Endothelial cell of umbilical vein (primary cell): ENCODE data around the gene SYNGR3. TPM values are rescaled to one million over a fixed set of nuclear protein-coding genes. Genes with fewer than 3 reads are reported as not detected.
"Not testable (repeated sequence)": the region's sequence is repeated elsewhere in the genome, so short reads cannot be mapped to it uniquely, and the experiment has no call there.

Source experiments
- BruUV-seq: library from RNA; stranded (reverse); fragments of 400-500 nt; replicated peaks from 2 replicates; lab custom pipeline; 2021; lab: Mats Ljungman, UMichigan
- CTCF ChIA-PET: fragments of 300-600, 350-600 bp; sonication (Branson Sonifier 250); formaldehyde crosslinking; loops from one replicate; lab custom pipeline; 2021; ENCODE audit warnings: antibody characterized with exemption, inconsistent platforms; lab: Charles Lee
- POLR2A ChIA-PET: fragments of 300-600, 350-600 bp; sonication (Branson Sonifier 250); formaldehyde crosslinking; loops from one replicate; lab custom pipeline; 2021; ENCODE audit warnings: antibody characterized with exemption, inconsistent platforms; lab: Charles Lee
- DNase-seq: peaks from one replicate; pipeline ENCODE4 v3.0.0-alpha.2; 2011; ENCODE audit warnings: low read depth, low spot score
- FAIRE-seq: peaks from 2 replicates; lab custom pipeline; 2011; peaks lifted over from hg19 to GRCh38; lab: Jason Lieb, UNC
- H2AFZ ChIP-seq: 2 replicates; pipeline ENCODE4 v1.6.0; 2012; ENCODE audit warnings: low read depth, low read length, control low read depth, inconsistent platforms
- H3K27ac ChIP-seq: 2 replicates; pipeline ENCODE4 v1.5.1; 2011; ENCODE audit warnings: low read depth, mild to moderate bottlenecking, control low read depth, low read length, moderate library complexity; ENCODE audit not compliant: insufficient read depth
- H3K27me3 ChIP-seq, 2 experiments: 2 replicates each; pipeline versions ENCODE4 v1.6.0 to v1.6.1; 2011; ENCODE audit warnings: low read length in 2 of 2, mixed read lengths in 1 of 2; ENCODE audit not compliant: control insufficient read depth in 2 of 2, insufficient read depth in 2 of 2
- H3K36me3 ChIP-seq, 2 experiments: 2 replicates in 1 of 2; 3 replicates in 1 of 2; pipeline ENCODE4 v1.5.1; 2011; ENCODE audit warnings: low read length in 2 of 2, mild to moderate bottlenecking in 1 of 2, moderate library complexity in 1 of 2; ENCODE audit not compliant: control insufficient read depth in 2 of 2, insufficient read depth in 2 of 2; ENCODE audit errors: extremely low read depth in 1 of 2
- H3K4me1 ChIP-seq: 3 replicates; pipeline ENCODE4 v1.5.1; 2011; ENCODE audit warnings: mild to moderate bottlenecking, low read length; ENCODE audit not compliant: control insufficient read depth, insufficient read depth; ENCODE audit errors: extremely low read depth
- H3K4me2 ChIP-seq: 2 replicates; pipeline ENCODE4 v1.6.1; 2011; ENCODE audit warnings: low read length, control low read depth, mixed read lengths; ENCODE audit not compliant: insufficient read depth
- H3K4me3 ChIP-seq, 3 experiments: fragments of 200-600 bp in 1 of 3; sonication (generic), shearing (Covaris generic) in 1 of 3; replicated peaks in 1 of 3; 2 replicates each; pipeline ENCODE4 v1.5.1; 2011 to 2016; ENCODE audit warnings: control low read depth in 3 of 3, low read length in 3 of 3, mild to moderate bottlenecking in 2 of 3, inconsistent platforms in 1 of 3, low read depth in 1 of 3, moderate library complexity in 1 of 3; ENCODE audit not compliant: insufficient read depth in 1 of 3
- H3K79me2 ChIP-seq: 2 replicates; pipeline ENCODE4 v1.6.0; 2012; ENCODE audit warnings: low read length, inconsistent platforms; ENCODE audit not compliant: control insufficient read depth, insufficient read depth
- H3K9ac ChIP-seq: replicated peaks from 2 replicates; pipeline ENCODE3; 2011; ENCODE audit warnings: low read length, control low read depth; ENCODE audit not compliant: insufficient read depth; ENCODE audit errors: extremely low read depth
- H3K9me1 ChIP-seq: replicated peaks from 3 replicates; pipeline ENCODE4 v1.6.0; 2011; ENCODE audit warnings: mild to moderate bottlenecking, low read length; ENCODE audit not compliant: control insufficient read depth, insufficient read depth; ENCODE audit errors: extremely low read depth
- H3K9me3 ChIP-seq: replicated peaks from 2 replicates; pipeline ENCODE4 v1.5.1; 2012; ENCODE audit warnings: low read length, inconsistent platforms; ENCODE audit not compliant: control insufficient read depth, insufficient read depth
- H4K20me1 ChIP-seq: replicated peaks from 2 replicates; pipeline ENCODE3; 2011; ENCODE audit warnings: mild to moderate bottlenecking, low read length; ENCODE audit not compliant: control insufficient read depth, insufficient read depth; ENCODE audit errors: extremely low read depth
- EZH2 ChIP-seq: IDR thresholded peaks from 2 replicates; pipeline ENCODE4 v1.6.1; 2012; ENCODE audit warnings: borderline replicate concordance, low read depth, mild to moderate bottlenecking, moderate library complexity, low read length, inconsistent platforms; ENCODE audit not compliant: severe bottlenecking
- FOS ChIP-seq: IDR thresholded peaks from 2 replicates; pipeline ENCODE4 v1.6.1; 2011; ENCODE audit warnings: mild to moderate bottlenecking, low read length, moderate library complexity, borderline replicate concordance; ENCODE audit not compliant: insufficient read depth
- GATA2 ChIP-seq: IDR thresholded peaks from 2 replicates; pipeline ENCODE4 v1.7.0; 2011; ENCODE audit warnings: low read depth, mild to moderate bottlenecking, moderate library complexity, mixed read lengths, low read length; ENCODE audit not compliant: insufficient read length, insufficient read depth
- JUN ChIP-seq: IDR thresholded peaks from 2 replicates; pipeline ENCODE4 v1.6.1; 2011; ENCODE audit warnings: borderline replicate concordance, low read depth; ENCODE audit not compliant: insufficient read length, insufficient read depth
- MYC ChIP-seq: IDR thresholded peaks from one replicate; pipeline ENCODE4 v1.6.1; 2011; ENCODE audit warnings: mild to moderate bottlenecking, low read depth, low read length
- POLR2A ChIP-seq: IDR thresholded peaks from 2 replicates; pipeline ENCODE4 v1.6.1; 2012; ENCODE audit warnings: low read depth, mild to moderate bottlenecking, control low read depth, low read length
- POLR2AphosphoS5 ChIP-seq: IDR thresholded peaks from 2 replicates; pipeline ENCODE4 v1.6.1; 2012; ENCODE audit warnings: low read depth, mild to moderate bottlenecking, control low read depth, low read length, moderate library complexity; ENCODE audit not compliant: insufficient read depth
- dilution Hi-C: fragments of 300-500 bp; cut with MboI; formaldehyde crosslinking; loops from one replicate; pipeline ENCODE4 v1.15.0; 2019; ENCODE audit warnings: low sequenced_read_pairs; ENCODE audit not compliant: extremely low pct_ligation_motif_present
- intact Hi-C: fragments of 100-400 bp; cut with micrococcal nuclease; formaldehyde crosslinking; loops from one replicate; pipeline ENCODE4 v1.10.0; 2022
- polyA plus RNA-seq, 4 experiments: library from polyadenylated mRNA; depleted of rRNA in 3 of 4; stranded (reverse) in 3 of 4; unstranded in 1 of 4; fragments of >200 nt; gene quantifications; 2 replicates each; pipeline versions ENCODE4 v1.2.1 to v1.2.3, GENCODE V29; 2011 to 2012; ENCODE audit warnings: missing spikeins in 1 of 4
- total RNA-seq: library from RNA; stranded (reverse); gene quantifications from 2 replicates; pipeline ENCODE4 v1.2.3, GENCODE V29; 2021
- TF ChIP-seq, protein P1 (sequence below), 2 donors: IDR thresholded peaks; 1 replicate in 1 of 2; 2 replicates in 1 of 2; pipeline ENCODE4 v1.5.1; 2011; ENCODE audit warnings: low read length in 2 of 2, mild to moderate bottlenecking in 2 of 2, moderate library complexity in 2 of 2, control low read depth in 1 of 2, inconsistent platforms in 1 of 2, low read depth in 1 of 2; ENCODE audit not compliant: insufficient read depth in 1 of 2; ENCODE audit errors: extremely low read depth in 1 of 2
- TF ChIP-seq, protein P2 (sequence below): IDR thresholded peaks from 2 replicates; pipeline ENCODE4 v1.6.1; 2011; ENCODE audit not compliant: insufficient read depth, insufficient read length

Gene SYNGR3
- total and polyA plus RNA-seq, 2 donors (not counting 3 experiments of a cell fraction or from before 2014, with no cell fraction given), result 0.95 to 1.4 TPM

DNA sequence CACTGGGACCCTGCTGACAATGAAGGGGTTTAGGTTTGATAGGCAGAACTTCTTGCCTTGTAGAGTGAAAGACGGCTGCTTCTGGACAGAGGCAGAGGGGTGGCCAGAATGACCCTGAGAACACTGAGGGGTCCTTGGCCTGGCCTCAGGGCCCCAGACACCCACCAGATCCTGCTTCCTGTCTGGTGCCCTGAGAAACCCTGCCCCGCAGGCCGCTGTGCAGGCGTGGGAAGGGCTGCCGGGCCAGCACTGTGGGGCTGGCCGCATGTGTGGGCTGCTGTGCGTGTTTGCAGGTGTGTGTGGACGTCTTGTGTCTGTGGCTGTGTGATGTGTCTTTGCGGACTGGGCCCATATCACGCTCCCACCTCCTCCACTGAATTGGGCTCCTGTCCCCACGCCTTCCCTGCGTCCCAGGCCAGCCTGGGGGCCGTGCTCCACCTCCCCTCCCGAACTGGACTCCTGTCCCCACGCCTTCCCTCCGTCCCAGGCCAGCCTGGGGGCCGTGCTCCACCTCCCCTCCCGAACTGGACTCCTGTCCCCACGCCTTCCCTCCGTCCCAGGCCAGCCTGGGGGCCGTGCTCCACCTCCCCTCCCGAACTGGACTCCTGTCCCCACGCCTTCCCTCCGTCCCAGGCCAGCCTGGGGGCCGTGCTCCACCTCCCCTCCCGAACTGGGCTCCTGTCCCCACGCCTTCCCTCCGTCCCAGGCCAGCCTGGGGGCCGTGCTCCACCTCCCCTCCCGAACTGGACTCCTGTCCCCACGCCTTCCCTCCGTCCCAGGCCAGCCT, 44.3 kb downstream of the SYNGR3 start:
- H2AFZ ChIP-seq, result peak overlapping the region; percentile 25
- BruUV-seq, H3K9me1 ChIP-seq, FAIRE-seq, H3K9me3 ChIP-seq, H4K20me1 ChIP-seq, H3K27me3 ChIP-seq, DNase-seq, H3K36me3 ChIP-seq: not testable (repeated sequence)
- peaks cover 49% of the 10 kb centered on the region for H3K4me1 ChIP-seq
- dilution Hi-C loops, result loop anchor here (25.0 kb wide), 1 partner anchor 128 kb away; the partner anchor contains the start of gene TRAF7
- H3K4me2 ChIP-seq, result peak overlapping the region; percentile 9
- CTCF ChIA-PET, result interaction anchor here (1.6 to 3.6 kb wide), 4 partner anchors 10 to 22 kb away, joined by 4 to 21 read pairs (median 16); partner anchors contain the start of genes NTHL1 and TSC2
- intact Hi-C loops, result loop anchor here (1.0 kb wide), 1 partner anchor 13 kb away; the partner anchor contains the start of genes NTHL1 and TSC2
- peak overlapping the region; percentile 21 for H3K9ac ChIP-seq
- peaks cover 10% of the 10 kb centered on the region for H3K79me2 ChIP-seq
- peak overlapping the region; percentile 77 for H3K27ac ChIP-seq
- TF ChIP-seq MYC, result peak; percentile 12
- peak; percentile 10 for TF ChIP-seq POLR2AphosphoS5
- POLR2A ChIA-PET, result interaction anchor here (1.2 kb wide), 1 partner anchor 121 kb away, joined by 4 read pairs; the partner anchor contains the start of gene TRAF7
- peak overlapping the region in 1 of 3 experiments; percentile 15 for H3K4me3 ChIP-seq

DNA sequence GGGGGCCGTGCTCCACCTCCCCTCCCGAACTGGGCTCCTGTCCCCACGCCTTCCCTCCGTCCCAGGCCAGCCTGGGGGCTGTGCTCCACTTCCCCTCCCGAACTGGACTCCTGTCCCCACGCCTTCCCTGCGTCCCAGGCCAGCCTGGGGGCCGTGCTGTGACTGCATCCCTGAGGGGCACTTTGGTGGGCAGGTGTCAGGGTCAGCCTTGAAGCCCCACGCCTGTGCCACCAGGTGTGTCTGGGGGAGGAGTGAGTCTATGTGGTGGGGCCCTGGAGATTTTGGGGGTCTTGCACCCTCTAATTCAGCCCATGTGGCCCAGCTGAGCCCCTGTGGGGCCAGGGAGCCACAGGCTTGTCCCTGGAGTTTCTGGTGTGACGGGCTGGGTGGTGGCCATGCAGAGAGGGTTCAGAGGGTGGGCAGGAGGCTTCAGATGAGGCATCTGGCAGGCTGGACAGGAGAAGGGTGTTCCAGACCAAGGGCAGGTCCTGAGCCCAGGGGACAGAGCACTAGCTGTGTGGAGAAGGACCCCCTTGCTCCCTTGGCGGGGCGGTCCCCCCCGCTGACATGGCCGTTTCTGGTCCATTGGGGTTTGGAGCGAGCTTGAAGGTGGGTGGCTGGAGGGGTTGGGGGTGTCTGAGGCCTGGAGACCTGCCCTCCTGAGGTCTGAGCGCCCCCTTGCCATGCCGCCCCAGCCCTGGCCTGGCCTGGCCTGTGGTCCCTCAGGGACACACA, 45.1 kb downstream of the SYNGR3 start:
- Histone ChIP-seq H3K4me2 (no peak overlapping the region), H2AFZ (no peak overlapping the region), H4K20me1 (no peaks in the 10 kb centered on the region), H3K9ac (no peak overlapping the region), H3K4me1 (peaks cover 49% of the 10 kb centered on the region), H3K27ac (no peak overlapping the region), H3K79me2 (peaks cover 10% of the 10 kb centered on the region), H3K4me3 (no peak overlapping the region), H3K9me3 (no peaks in the 10 kb centered on the region), H3K27me3 (no peaks in the 10 kb centered on the region), H3K36me3 (peaks cover 0 to 10% of the 10 kb centered on the region in 2 experiments), H3K9me1 (no peaks in the 10 kb centered on the region)
- BruUV-seq, result no TSS peak
- dilution Hi-C loops (loop anchor here (25.0 kb wide), 1 partner anchor 127 kb away; the partner anchor contains the start of gene TRAF7), intact Hi-C loops (no loop called here)
- DNase-seq (no peak), FAIRE-seq (no peak)
- TF ChIP-seq POLR2A (no peak), EZH2 (no peak), FOS (no peak), GATA2 (no peak), JUN (no peak), MYC (no peak), POLR2AphosphoS5 (no peak)
- TF ChIP-seq, protein P1, sequence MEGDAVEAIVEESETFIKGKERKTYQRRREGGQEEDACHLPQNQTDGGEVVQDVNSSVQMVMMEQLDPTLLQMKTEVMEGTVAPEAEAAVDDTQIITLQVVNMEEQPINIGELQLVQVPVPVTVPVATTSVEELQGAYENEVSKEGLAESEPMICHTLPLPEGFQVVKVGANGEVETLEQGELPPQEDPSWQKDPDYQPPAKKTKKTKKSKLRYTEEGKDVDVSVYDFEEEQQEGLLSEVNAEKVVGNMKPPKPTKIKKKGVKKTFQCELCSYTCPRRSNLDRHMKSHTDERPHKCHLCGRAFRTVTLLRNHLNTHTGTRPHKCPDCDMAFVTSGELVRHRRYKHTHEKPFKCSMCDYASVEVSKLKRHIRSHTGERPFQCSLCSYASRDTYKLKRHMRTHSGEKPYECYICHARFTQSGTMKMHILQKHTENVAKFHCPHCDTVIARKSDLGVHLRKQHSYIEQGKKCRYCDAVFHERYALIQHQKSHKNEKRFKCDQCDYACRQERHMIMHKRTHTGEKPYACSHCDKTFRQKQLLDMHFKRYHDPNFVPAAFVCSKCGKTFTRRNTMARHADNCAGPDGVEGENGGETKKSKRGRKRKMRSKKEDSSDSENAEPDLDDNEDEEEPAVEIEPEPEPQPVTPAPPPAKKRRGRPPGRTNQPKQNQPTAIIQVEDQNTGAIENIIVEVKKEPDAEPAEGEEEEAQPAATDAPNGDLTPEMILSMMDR (IDR thresholded peaks at IDR 0.05; ENCODE audit: extremely low read depth in 1 of 2, insufficient read depth in 1 of 2, low read depth in 1 of 2, low read length in 2 of 2), result no peak
- TF ChIP-seq, protein P2, sequence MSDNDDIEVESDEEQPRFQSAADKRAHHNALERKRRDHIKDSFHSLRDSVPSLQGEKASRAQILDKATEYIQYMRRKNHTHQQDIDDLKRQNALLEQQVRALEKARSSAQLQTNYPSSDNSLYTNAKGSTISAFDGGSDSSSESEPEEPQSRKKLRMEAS, result no peak
- CTCF ChIA-PET, result interaction anchor here (1.0 to 1.7 kb wide), 3 partner anchors 12 to 106 kb away, joined by 3 to 6 read pairs (median 3); partner anchors contain the start of genes NTHL1 and TSC2
- POLR2A ChIA-PET, result no interaction called here
